Activated B cell treated with CpG ODN at 0.5 μM for 24 hours (primary cell): ENCODE results near the gene ZBTB16. TPM values are rescaled to one million over a fixed set of nuclear protein-coding genes. Genes with fewer than 3 reads are reported as not detected.

Experiments
- ATAC-seq: fragments of 200-7000 bp; cut with Tn5 transposase; one replicate; pipeline ENCODE4 v1.10.0; 2021; ENCODE audit warnings: low read depth, mild to moderate bottlenecking, moderate library complexity
- CTCF ChIA-PET: fragments of 350-600 bp; sonication (Branson Sonifier 250); formaldehyde crosslinking; loops from one replicate; lab custom pipeline; 2021; ENCODE audit warnings: antibody characterized with exemption; lab: Charles Lee
- POLR2A ChIA-PET: fragments of 350-600 bp; sonication (Branson Sonifier 250); formaldehyde crosslinking; loops from one replicate; lab custom pipeline; 2021; ENCODE audit warnings: antibody characterized with exemption; lab: Charles Lee
- DNase-seq: peaks from one replicate; pipeline ENCODE4 v3.0.0; 2022
- H3K27ac Mint-ChIP-seq: one replicate; pipeline ENCODE4 v1.8.0; 2020; ENCODE audit warnings: mixed read lengths
- H3K27me3 Mint-ChIP-seq: one replicate; pipeline ENCODE4 v1.8.0; 2021; ENCODE audit warnings: mixed read lengths
- H3K36me3 Mint-ChIP-seq: one replicate; pipeline ENCODE4 v1.8.0; 2021; ENCODE audit warnings: low read depth, mixed read lengths
- H3K4me1 Mint-ChIP-seq: one replicate; pipeline ENCODE4 v1.8.0; 2021; ENCODE audit warnings: mixed read lengths
- H3K4me3 Mint-ChIP-seq: one replicate; pipeline ENCODE4 v1.8.0; 2020; ENCODE audit warnings: mild to moderate bottlenecking, mixed read lengths
- H3K9me3 Mint-ChIP-seq: one replicate; pipeline ENCODE4 v1.8.0; 2020; ENCODE audit warnings: mixed read lengths
- intact Hi-C: fragments of 100-400 bp; cut with micrococcal nuclease; formaldehyde crosslinking; loops from one replicate; pipeline ENCODE4 v1.15.1; 2024
- total RNA-seq: library from RNA; stranded (reverse); gene quantifications from 2 replicates; pipeline ENCODE4 v1.2.3, GENCODE V29; 2022
- TF ChIP-seq, protein P1 (sequence below): fragments of 200-600 bp; IDR thresholded peaks from one replicate; pipeline ENCODE4 v1.8.0; 2022; ENCODE audit warnings: antibody characterized with exemption, mild to moderate bottlenecking

ZBTB16 gene
- total RNA-seq, 1 donor from 2014 or later = 2.5 TPM

DNA sequence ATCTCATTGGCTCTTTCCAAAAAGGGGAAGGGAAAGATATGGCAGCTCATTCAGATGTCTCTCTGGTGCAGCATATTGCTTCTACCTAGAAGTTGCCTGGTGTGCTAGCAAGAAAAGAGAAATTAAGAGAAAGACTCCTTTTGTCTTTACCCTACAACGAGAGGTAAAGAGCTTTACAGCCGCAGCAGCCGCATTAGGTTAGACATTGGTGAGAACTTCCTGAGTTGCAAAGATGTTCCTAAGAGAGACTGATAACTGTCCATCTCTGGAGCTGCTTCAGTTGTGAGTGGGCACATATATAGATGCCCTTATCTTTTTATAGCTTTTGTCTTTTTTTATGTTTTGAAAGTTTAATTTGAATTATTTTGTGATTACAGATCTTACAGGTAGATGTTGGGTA is 155.9 kb downstream of the ZBTB16 start:
- Mint-ChIP-seq H3K9me3 (no peaks in the 10 kb centered on the region), H3K27me3 (peaks cover 2% of the 10 kb centered on the region), H3K27ac (no peak overlapping the region), H3K4me3 (no peak overlapping the region), H3K4me1 (peaks cover 16% of the 10 kb centered on the region), H3K36me3 (no peaks in the 10 kb centered on the region)
- CTCF ChIA-PET = interaction anchor here (1.2 kb wide), 1 partner anchor 28 kb away, joined by 3 read pairs; no protein-coding TSS in a partner anchor
- ATAC-seq (no peak), DNase-seq (no peak)
- POLR2A ChIA-PET = no interaction called here
- intact Hi-C loops = no loop called here
- TF ChIP-seq, protein P1, sequence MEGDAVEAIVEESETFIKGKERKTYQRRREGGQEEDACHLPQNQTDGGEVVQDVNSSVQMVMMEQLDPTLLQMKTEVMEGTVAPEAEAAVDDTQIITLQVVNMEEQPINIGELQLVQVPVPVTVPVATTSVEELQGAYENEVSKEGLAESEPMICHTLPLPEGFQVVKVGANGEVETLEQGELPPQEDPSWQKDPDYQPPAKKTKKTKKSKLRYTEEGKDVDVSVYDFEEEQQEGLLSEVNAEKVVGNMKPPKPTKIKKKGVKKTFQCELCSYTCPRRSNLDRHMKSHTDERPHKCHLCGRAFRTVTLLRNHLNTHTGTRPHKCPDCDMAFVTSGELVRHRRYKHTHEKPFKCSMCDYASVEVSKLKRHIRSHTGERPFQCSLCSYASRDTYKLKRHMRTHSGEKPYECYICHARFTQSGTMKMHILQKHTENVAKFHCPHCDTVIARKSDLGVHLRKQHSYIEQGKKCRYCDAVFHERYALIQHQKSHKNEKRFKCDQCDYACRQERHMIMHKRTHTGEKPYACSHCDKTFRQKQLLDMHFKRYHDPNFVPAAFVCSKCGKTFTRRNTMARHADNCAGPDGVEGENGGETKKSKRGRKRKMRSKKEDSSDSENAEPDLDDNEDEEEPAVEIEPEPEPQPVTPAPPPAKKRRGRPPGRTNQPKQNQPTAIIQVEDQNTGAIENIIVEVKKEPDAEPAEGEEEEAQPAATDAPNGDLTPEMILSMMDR = no peak

DNA sequence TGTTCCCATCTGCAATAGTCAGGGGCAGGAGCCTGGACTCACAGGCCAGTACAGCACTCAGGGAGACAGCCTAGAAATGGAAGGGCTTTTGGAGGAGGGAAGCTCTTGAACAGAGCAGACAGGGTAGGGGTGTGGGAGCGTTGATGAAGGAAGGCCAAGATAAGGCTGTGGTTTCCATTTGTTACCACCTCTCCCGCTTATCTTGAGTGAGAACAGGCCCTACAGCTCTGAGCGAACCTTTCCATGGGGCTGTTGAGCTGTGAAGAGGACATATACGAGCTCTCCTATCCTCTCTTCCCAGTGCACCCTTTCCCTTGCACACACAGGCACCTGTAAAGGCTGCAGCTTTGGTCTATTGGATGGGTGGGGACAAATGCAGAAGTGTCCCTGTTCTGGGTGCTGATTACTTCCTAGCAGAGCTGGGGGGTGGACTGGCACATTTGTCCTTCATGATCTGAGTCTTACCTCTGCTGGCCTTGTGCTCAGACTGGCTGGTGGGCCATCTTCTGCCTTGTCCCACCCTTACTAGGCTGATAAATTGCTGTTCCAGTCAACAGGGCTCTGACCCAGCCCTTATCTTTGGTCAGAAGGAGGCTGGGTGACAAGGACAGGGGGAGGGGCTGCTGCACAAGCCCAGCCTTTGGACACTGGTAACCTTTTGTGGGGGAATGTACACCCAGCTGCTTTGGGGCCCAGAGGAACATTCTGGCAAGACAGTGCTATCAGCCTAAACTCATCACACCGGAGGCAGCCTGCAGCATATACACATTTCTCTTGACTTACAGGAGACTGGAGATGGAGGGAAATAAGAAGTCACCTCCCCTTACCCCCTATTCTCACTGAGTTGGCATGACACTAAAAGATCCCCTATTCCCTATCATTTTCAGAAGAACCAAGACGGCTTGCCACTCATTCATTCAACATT is 156.6 kb downstream of the ZBTB16 start:
- Mint-ChIP-seq H3K4me1 (peaks cover 16% of the 10 kb centered on the region), H3K4me3 (no peak overlapping the region), H3K9me3 (no peaks in the 10 kb centered on the region), H3K27ac (no peak overlapping the region), H3K27me3 (peaks cover 2% of the 10 kb centered on the region), H3K36me3 (no peaks in the 10 kb centered on the region)
- intact Hi-C loops = no loop called here
- CTCF ChIA-PET = interaction anchor here (1.2 kb wide), 1 partner anchor 29 kb away, joined by 3 read pairs; no protein-coding TSS in a partner anchor
- TF ChIP-seq, protein P1 = no peak
- no peak for DNase-seq
- ATAC-seq = no peak
- POLR2A ChIA-PET = no interaction called here

DNA sequence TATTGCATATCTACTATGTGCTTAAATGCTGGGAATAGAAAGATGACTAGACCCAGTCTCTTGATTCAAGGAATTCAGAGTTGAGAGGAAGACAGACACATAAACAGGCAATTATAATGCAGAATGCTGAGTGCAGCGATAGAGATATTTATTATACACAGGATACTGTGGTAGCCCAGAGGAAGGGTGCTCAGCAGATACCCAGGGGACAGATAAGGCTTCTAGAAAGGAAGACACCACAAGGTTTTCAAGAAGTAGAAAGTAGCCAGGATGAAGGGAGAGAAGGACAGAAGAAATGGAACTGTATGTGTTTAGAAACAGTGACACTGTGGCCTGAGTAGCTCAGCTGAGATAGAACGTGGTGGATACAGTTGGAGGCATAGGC is 157.3 kb downstream of the ZBTB16 start:
- DNase-seq (no peak), ATAC-seq (peak; percentile 49)
- H3K4me3 Mint-ChIP-seq = no peak overlapping the region
- peaks cover 16% of the 10 kb centered on the region for H3K4me1 Mint-ChIP-seq
- H3K9me3 Mint-ChIP-seq = no peaks in the 10 kb centered on the region
- H3K36me3 Mint-ChIP-seq = no peaks in the 10 kb centered on the region
- ChIA-PET POLR2A (no interaction called here), CTCF (no interaction called here)
- peaks cover 4% of the 10 kb centered on the region for H3K27me3 Mint-ChIP-seq
- intact Hi-C loops = no loop called here
- no peak overlapping the region for H3K27ac Mint-ChIP-seq
- TF ChIP-seq, protein P1 = no peak

DNA sequence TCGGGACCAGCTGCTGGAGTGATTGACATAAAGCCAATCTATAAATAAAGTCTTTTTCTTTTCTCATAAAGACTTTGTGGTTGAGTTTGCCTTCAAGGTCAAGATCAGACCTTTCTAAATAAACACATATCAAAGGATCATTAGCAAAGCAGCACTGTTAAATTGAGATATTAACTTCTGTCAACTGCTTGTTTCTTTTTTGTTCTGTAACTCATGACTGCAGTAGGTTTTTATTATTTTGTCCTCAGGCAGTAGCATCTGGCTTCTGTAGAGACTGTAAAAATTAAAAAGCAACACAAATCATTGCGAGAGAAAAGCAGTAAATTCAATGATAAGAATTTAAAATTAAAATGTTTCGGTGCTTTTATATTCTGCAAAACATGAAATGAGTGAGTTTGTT is 159.0 kb downstream of the ZBTB16 start:
- intact Hi-C loops = no loop called here
- H3K27me3 Mint-ChIP-seq = peaks cover 4% of the 10 kb centered on the region
- no peak overlapping the region for H3K27ac Mint-ChIP-seq
- ChIA-PET POLR2A (no interaction called here), CTCF (no interaction called here)
- no peak for DNase-seq
- H3K4me3 Mint-ChIP-seq = no peak overlapping the region
- H3K4me1 Mint-ChIP-seq = peaks cover 16% of the 10 kb centered on the region
- no peaks in the 10 kb centered on the region for H3K36me3 Mint-ChIP-seq
- H3K9me3 Mint-ChIP-seq = no peaks in the 10 kb centered on the region
- ATAC-seq = no peak
- TF ChIP-seq, protein P1 = no peak

DNA sequence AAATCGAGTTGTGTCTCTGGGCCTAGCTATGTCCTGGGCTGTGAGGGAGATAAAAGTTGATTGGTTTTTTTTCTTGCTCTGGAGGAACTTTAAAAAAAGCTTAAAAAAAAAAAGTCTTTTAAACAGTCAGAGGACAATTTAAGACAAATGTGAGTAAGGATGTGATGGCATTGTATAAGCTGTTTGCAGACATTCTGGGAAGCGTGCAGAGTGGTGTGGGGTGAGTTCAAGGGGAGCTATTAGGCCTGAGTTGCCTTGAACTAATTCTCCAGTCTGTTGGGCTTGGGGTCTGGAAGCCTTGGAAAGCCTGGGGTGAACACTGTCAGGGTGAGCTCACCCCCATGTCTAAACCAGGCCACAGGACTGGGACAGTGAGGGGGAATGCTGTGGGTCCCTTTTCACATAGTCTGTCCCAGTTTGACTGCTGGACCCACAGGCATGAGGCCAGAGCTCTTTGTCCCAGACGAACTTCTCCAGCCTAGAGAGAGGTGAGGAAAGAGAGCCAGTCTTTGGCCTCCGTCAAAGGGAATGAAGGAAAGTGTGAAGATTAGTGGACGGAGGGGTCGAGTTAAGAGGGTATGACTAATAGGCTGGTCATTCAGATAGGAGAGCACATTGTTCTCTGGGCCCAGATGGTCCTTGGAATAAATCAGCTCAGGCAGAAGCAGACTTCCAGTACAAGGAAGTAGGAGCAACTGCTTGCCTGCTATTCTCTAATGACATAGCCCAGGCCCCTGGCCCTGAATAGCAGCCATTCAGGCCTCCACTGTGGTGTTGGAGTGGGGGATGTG is 160.2 kb downstream of the ZBTB16 start:
- peaks cover 16% of the 10 kb centered on the region for H3K4me1 Mint-ChIP-seq
- peaks cover 4% of the 10 kb centered on the region for H3K27me3 Mint-ChIP-seq
- POLR2A ChIA-PET = interaction anchor here (1.0 kb wide), 1 partner anchor 41 kb away, joined by 4 read pairs; no protein-coding TSS in a partner anchor
- H3K36me3 Mint-ChIP-seq = no peaks in the 10 kb centered on the region
- TF ChIP-seq, protein P1 = no peak
- ATAC-seq = no peak
- DNase-seq = no peak
- H3K9me3 Mint-ChIP-seq = no peaks in the 10 kb centered on the region
- intact Hi-C loops = no loop called here
- no peak overlapping the region for H3K27ac Mint-ChIP-seq
- H3K4me3 Mint-ChIP-seq = no peak overlapping the region
- CTCF ChIA-PET = no interaction called here
